SK-N-DZ (cell line): Measurements from ENCODE around the gene SLC44A1.

Experiments used
- DNase-seq: peaks from one replicate; pipeline ENCODE4 v3.0.0-alpha.2; 2015; ENCODE audit warnings: low spot score

The SLC44A1 gene

GRCh38 chr9:105391288-105391687 lies 146.8 kb downstream of the SLC44A1 start:
- DNase-seq: no peak

- no peak for DNase-seq
These were observed 148.1 kb downstream of the SLC44A1 start for GRCh38 chr9:105392531-105392930.

DNA sequence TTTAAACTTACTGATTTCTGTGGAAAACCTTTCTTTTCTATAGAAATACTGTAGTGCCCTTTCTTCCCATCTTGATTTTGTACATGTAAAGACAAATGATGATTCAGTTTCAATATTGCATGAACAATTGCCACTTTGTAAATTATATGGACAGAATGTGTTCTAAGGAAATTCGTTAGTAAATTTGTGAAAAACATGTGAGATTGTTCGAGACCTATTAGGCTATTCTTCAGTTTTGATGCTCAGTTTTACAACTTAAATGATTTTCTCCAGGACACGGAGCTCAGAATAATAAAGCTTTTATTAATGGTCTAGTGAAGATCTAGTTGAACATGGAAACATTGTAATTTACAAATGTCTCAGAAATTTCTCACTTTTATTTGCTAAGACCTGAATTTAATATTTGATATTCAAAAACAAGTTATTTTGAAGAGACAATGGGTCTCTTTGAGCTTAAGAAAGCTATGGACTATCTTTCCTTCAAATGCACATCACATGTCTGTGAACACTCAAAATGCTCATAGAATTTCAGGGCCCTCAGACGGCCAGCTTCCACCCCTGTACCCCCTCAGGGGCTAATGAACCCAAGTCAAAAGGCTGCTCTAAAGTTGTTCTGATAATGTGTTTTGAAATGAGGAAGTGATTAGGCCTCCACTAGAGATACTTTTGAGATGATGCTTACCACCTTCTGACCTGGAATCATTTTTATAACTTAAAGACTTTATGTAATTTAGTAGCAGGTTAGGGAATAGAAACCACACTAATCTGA lies 149.3 kb downstream of the SLC44A1 start:
- DNase-seq: no peak

DNA sequence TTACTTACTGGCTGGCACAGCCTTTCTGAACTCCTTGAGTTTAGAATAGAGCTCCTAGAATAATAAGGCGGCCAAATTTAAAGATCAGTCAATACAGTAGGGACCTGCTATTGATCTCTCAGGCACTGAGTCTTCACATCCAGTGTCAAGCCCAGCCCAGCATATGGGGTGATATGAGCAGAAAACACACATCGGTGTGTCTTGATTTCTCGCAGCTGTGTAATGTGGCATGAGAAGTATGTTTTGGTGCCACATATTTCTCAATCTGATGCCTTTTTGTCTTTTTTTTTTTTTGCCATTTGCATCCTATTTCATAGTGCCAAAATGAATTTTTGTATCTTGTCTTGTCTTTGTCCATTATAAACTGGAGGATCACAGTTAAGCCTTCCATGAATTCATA lies 152.0 kb downstream of the SLC44A1 start:
- no peak for DNase-seq

DNA sequence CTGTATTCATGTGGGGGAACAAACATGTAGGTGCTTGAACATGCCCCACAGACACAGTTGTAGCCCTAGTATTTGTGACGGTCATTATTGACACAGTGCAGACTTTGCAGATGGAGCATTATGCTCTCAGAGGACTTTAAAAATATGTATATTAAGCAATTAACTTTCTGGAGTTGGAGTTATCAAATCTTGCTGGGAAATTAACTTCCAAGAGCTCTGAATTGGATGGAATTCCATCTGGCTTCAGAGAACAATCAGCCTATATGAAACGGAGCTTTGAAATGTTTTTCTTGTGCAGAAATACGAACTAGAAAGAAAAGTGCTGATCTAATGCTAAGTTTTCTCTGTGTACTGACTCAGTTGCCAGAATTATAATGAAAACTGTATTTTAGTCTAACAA lies 152.4 kb downstream of the SLC44A1 start:
- DNase-seq: no peak

DNA sequence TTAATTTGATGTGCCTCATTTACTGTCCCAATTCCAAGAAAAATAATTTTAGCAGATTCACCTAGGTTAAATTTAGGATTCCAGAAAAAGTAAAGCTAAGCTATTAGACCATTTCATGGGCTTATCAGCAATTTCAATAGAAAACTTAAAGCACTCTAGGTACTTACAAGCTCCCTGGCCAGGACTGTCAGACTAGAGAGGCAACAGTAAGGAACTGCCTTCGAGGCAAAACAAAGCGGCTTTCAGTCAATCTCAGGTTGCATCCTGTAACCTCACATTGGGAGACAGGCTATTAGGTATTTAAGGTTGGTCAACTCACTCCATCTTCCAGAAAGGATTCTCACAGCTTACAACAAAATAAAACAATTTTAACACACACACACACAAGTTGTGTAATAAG lies 154.7 kb downstream of the SLC44A1 start:
- no peak for DNase-seq

DNA sequence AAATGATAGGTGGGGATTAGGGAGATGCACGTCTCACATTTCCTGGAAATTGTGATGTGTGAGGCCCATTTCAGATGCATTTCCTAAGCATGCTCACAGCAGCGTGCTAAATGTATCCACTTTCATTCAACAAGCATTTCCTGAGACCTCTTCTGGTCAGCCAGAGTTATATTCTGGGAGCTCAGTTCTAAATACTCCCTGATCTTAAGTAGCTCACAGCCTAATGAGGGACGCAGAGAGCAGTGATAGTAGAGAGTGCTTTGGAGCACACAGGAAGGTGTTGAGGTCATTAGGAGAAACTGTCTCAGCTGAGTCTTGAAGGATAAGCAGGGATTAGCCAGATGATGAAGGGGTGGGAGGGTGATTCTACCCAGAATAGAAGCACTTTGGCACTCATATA lies 157.2 kb downstream of the SLC44A1 start:
- no peak for DNase-seq

DNA sequence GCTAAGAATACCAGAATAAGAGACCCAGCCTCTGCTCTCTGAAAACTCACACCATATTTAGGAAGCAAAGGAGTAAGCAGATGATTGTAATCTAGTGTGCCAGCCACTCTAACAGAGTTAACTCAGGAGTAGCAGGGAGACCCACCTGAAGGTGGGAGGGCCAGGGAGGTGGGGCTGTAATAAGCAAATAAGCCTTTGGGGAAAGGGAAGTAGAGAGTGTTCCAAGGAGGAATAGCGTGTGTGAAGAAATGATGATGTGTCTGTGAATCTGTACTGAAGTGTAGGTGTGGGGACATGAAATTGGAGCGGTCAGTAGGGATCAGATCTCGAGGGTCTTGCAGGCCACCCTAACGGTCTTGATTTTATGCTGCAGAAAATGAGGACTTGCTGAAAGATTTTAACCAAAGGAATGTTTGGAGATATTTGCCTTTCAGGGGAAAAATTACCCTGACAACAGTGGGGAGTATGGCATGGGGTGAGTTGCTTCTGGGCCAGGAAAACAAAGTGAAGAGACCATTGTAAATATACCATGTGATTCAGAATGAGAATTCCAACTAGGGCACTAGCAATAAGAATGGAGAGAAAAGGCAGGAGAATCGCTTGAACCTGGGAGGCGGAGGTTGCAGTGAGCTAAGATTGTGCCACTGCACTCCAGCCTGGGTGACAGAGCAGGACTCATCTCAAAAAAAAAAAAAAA lies 159.2 kb downstream of the SLC44A1 start:
- DNase-seq: no peak

DNA sequence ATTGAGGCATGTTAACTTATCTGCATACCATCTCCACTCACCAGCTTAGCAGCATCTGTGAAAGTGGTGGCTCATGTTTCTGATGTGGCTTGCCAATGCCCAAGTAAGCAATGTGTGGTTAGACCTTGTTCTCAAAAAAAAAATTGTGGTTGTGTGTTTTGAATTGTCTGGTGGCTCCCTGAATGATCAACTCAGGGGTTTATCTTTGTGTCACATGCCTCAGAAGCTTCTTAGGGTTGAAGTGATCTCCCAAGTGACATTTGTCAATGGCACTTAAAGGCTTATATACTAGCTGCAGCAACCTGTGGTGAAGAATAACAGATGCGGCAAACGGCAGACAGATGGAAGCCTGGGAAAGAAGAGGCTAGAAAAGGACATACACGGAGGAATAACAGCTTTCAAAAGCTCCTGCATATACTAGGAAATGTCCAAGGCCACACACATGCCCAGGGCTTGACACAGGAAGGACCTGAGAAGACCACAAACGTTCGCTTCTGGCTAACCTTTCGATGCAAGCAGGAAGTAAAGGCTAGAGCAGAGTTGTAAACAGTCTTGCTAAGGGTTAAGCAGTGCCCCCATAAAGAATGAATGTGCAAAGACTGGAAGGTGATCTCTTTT lies 161.2 kb downstream of the SLC44A1 start:
- DNase-seq: no peak

DNA sequence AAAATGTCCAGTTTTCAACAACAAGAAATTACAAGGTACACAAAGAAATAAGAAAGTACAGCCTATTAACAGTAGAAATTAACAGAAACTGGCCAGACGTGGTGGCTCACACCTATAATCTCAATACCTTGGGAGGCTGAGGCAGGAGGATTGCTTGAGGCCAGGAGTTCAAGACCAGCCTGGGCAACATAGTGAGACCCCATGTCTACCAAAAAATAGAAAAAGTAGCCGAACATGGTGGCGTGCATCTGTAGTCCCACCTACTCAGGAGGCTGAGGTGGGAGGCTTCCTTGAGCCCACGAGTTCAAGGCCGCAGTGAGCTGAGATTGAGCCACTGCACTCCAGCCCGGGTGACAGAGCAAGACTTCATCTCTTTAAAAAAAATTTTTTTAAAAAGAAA lies 161.9 kb downstream of the SLC44A1 start:
- no peak for DNase-seq

GRCh38 chr9:105413525-105413924 lies 169.1 kb downstream of the SLC44A1 start:
- DNase-seq: peak; percentile 34

DNA sequence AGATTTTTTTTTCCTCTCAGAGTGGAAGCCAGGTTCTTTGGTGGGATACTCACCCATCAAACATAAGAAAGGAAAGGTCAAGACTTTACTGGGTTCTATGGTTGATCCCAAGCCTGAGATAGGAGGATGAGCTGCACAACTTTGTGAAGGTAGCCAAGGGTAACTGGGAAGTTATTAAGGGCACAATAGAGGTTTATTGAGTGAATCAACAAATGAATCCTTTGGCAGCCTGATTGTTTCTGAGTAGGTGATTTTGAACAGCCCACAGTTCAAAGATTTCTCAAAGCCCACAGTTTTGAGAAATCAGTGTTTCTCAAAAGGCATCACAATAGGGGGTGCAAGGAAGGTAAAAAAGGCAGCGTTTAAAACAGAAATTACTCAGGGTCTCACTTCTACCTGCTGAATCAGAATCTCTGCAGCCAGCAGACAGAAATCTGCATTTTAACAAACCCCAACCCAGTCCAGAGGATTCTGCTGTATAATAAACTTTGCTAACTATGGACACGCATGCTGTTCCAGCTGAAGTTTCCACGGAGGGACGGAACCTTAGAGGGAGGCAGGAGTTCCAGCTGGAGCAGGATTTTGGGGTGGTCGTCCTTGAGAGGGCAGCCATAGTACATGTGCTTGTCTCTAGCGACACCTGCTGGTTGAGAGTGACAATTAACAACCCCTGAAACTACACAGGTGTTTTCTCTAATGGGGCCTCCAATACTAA lies 170.7 kb downstream of the SLC44A1 start:
- peak; percentile 54 for DNase-seq

DNA sequence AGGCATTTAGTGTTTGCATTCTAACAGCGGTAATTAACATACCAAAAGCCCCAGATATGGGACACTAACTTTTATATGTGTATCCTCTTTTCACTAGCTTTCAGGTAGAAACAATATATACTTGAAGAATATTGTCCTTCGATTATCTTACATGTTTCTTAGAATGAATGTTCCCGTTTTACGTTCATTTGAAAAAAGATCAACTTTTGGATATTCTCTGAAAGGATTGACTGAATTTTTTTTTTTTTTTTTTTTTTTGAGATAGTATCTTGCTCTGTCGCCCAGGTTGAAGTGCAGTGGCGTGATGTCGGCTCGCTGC lies 171.2 kb downstream of the SLC44A1 start:
- no peak for DNase-seq

DNA sequence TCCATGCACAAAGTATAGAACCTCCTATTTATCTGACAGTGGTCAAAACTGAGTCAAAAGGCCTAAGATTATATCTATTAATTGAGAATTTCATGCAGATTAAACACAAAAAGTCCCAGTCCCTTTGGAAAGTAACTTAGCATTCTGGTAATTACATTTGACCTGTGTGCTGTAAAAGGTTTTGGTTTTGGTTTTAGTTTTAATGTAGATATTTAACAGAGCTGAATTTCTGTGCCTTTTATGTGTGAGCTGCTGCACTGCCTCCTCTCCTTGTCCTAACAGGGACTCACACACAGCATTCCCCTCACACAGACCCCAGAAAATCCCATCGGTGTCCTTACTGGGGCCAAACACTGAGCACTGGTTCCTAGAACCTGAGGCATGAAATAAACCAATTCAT lies 172.4 kb downstream of the SLC44A1 start:
- DNase-seq: no peak

GRCh38 chr9:105418588-105419500 lies 174.4 kb downstream of the SLC44A1 start:
- DNase-seq: no peak

GRCh38 chr9:105419816-105420597 lies 175.6 kb downstream of the SLC44A1 start:
- no peak for DNase-seq

DNA sequence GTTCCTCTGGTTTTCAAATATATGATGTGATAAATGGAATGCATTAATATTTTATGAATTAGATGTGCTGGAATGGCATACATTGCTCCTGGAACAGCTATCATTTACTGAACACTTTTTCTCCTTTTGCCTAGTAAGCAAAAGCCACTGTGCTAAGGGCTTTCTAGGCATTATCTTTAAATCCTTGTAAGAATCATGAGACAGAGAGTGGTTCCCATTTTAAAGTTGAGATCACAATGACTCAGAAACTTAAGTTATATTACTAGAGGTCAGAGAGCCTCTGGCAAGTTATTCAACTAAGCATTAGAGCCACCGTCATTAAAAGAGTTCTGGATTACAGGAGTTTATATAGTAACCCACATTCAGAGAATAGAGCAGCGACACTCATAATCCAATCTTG lies 176.7 kb downstream of the SLC44A1 start:
- DNase-seq: no peak

- DNase-seq: no peak
These were observed 177.4 kb downstream of the SLC44A1 start for GRCh38 chr9:105421864-105422263.

DNA sequence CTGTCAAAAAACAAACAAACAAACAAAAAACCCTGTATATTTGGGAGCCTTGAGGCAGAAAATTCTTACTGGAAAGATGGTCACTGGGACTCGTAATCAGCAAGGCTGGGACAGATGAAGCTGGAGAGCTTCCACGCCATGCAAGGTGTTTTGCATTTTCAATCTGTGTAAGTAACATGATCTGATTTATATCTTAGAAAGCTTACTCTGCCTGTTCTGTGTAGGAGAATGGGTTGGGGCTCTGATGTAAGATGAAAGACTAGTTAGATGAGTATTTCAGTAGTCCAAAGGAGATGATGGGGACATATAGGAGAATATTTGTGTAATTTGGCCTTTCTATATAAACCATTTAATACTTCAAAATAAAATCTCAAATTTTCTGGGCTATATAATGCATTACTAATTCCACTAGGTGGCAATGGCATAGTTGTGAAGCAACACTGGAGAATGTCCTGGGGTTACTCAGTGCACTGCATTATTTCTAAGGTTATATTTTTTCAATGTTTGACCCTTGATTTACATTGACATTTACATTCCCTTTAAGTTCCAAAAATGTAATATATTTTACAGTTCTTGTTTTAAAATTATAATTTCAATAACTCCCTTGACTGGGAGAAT lies 181.5 kb downstream of the SLC44A1 start:
- no peak for DNase-seq

DNA sequence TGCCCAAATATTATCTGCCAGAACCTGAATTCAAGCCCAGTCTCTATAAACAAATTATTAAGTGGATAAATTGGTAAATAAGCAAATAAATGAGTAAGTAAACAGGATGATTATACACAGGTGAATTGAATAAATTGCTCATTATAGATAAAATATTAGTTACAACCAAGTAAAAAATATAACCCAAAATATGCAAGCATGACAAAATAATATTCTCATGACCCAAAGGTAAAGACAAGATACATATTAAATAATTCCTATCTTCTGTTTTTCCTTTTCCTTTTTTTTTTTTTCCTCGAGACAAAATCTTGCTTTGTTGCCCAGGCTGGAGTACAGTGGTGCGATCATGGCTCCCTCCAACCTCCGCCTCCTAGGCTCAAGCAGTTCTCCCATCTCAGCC lies 182.2 kb downstream of the SLC44A1 start:
- DNase-seq: no peak
